GM19468 (cell line): ENCODE measurements around the gene BPIFB2.

Experiments
- ATAC-seq: cut with Tn5 transposase; IDR thresholded peaks from one replicate; pipeline ENCODE4 v1.9.1; 2021; ENCODE audit warnings: mild to moderate bottlenecking, moderate library complexity, moderate number of reproducible peaks; ENCODE audit not compliant: unreplicated experiment; ENCODE audit errors: extremely low read depth

Gene BPIFB2

GRCh38 chr20:33062105-33062824, 54.8 kb downstream of the BPIFB2 start:
- no peak for ATAC-seq

GRCh38 chr20:33062825-33063149, 55.3 kb downstream of the BPIFB2 start:
- no peak for ATAC-seq

- ATAC-seq: no peak
Measured at GRCh38 chr20:33063271-33063670, 55.8 kb downstream of the BPIFB2 start.

GRCh38 chr20:33064572-33065287, 57.2 kb downstream of the BPIFB2 start:
- ATAC-seq: no peak

GRCh38 chr20:33065785-33066184, 58.3 kb downstream of the BPIFB2 start:
- ATAC-seq: no peak

GRCh38 chr20:33067806-33068205, 60.3 kb downstream of the BPIFB2 start:
- no peak for ATAC-seq

- no peak for ATAC-seq
Measured at GRCh38 chr20:33068251-33068939, 60.9 kb downstream of the BPIFB2 start.

- no peak for ATAC-seq
Measured at GRCh38 chr20:33069673-33070072, 62.2 kb downstream of the BPIFB2 start.

- no peak for ATAC-seq
Measured at GRCh38 chr20:33070111-33071053, 62.9 kb downstream of the BPIFB2 start.

- ATAC-seq: no peak
Measured at GRCh38 chr20:33071198-33071597, 63.7 kb downstream of the BPIFB2 start.

- ATAC-seq: no peak
Measured at GRCh38 chr20:33072362-33072761, 64.9 kb downstream of the BPIFB2 start.

- ATAC-seq: no peak
Measured at GRCh38 chr20:33072813-33073212, 65.3 kb downstream of the BPIFB2 start.
